HL-60 (cell line): ENCODE data around the gene MLLT3.

Experiments
- DNase-seq, 2 experiments: peaks; one replicate each; pipeline ENCODE4 v3.0.0-alpha.2; 2010 to 2020; ENCODE audit warnings: low read depth in 1 of 2, low spot score in 1 of 2
- H3K27ac ChIP-seq: fragments of 250-450 bp; sonication (Bioruptor Pico); replicated peaks from 2 replicates; pipeline ENCODE4 v1.5.1; 2020; ENCODE audit warnings: mild to moderate bottlenecking, moderate library complexity
- H3K27me3 ChIP-seq: fragments of 250-450 bp; sonication (Bioruptor Pico); 2 replicates; pipeline ENCODE4 v1.5.1; 2021; ENCODE audit warnings: mild to moderate bottlenecking, moderate library complexity; ENCODE audit not compliant: insufficient read depth, poor library complexity, severe bottlenecking
- H3K4me3 ChIP-seq: replicated peaks from 2 replicates; pipeline ENCODE4 v1.5.1; 2011; ENCODE audit warnings: mild to moderate bottlenecking, control low read depth, low read length; ENCODE audit not compliant: insufficient read depth
- GABPA ChIP-seq: IDR thresholded peaks from 2 replicates; pipeline ENCODE4 v1.6.1; 2012; ENCODE audit warnings: low read depth
- POLR2AphosphoS5 ChIP-seq: IDR thresholded peaks from 2 replicates; pipeline ENCODE4 v1.6.1; 2012; ENCODE audit warnings: low read depth
- SPI1 ChIP-seq: IDR thresholded peaks from 2 replicates; pipeline ENCODE4 v1.6.1; 2012; ENCODE audit warnings: low read depth, mild to moderate bottlenecking, borderline replicate concordance
- TF ChIP-seq, protein P1 (sequence below): IDR thresholded peaks from 2 replicates; pipeline ENCODE4 v1.6.1; 2012; ENCODE audit warnings: low read depth; ENCODE audit not compliant: insufficient replicate concordance
- TF ChIP-seq, protein P2 (sequence below): IDR thresholded peaks from one replicate; pipeline ENCODE4 v1.5.1; 2011; ENCODE audit warnings: low read length, control low read depth, inconsistent platforms; ENCODE audit not compliant: insufficient read depth

The MLLT3 gene

DNA sequence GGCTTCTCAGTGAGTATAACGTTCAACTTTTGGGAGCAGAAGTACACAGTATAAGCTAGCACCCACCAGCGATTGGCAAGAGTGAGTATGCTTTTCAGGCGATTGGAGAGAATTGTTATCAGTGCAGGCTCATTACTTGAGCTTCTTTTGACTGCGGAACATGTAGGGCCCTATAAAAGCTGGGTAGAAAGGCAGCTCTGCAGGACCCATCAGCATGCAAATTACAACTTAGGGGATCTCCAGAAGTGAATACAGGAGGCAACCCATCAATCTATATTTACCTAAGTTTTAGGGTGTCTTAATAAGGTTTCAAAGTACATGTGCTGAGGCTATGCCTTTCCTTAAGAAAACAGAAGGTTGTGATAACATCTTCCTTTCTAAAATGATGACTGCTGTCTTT is 225.0 kb downstream of the MLLT3 start:
- Histone ChIP-seq H3K27me3 (no peaks in the 10 kb centered on the region), H3K27ac (no peak overlapping the region), H3K4me3 (no peak overlapping the region)
- no peak for DNase-seq
- TF ChIP-seq, protein P1, sequence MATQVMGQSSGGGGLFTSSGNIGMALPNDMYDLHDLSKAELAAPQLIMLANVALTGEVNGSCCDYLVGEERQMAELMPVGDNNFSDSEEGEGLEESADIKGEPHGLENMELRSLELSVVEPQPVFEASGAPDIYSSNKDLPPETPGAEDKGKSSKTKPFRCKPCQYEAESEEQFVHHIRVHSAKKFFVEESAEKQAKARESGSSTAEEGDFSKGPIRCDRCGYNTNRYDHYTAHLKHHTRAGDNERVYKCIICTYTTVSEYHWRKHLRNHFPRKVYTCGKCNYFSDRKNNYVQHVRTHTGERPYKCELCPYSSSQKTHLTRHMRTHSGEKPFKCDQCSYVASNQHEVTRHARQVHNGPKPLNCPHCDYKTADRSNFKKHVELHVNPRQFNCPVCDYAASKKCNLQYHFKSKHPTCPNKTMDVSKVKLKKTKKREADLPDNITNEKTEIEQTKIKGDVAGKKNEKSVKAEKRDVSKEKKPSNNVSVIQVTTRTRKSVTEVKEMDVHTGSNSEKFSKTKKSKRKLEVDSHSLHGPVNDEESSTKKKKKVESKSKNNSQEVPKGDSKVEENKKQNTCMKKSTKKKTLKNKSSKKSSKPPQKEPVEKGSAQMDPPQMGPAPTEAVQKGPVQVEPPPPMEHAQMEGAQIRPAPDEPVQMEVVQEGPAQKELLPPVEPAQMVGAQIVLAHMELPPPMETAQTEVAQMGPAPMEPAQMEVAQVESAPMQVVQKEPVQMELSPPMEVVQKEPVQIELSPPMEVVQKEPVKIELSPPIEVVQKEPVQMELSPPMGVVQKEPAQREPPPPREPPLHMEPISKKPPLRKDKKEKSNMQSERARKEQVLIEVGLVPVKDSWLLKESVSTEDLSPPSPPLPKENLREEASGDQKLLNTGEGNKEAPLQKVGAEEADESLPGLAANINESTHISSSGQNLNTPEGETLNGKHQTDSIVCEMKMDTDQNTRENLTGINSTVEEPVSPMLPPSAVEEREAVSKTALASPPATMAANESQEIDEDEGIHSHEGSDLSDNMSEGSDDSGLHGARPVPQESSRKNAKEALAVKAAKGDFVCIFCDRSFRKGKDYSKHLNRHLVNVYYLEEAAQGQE, result no peak
- TF ChIP-seq, protein P2, sequence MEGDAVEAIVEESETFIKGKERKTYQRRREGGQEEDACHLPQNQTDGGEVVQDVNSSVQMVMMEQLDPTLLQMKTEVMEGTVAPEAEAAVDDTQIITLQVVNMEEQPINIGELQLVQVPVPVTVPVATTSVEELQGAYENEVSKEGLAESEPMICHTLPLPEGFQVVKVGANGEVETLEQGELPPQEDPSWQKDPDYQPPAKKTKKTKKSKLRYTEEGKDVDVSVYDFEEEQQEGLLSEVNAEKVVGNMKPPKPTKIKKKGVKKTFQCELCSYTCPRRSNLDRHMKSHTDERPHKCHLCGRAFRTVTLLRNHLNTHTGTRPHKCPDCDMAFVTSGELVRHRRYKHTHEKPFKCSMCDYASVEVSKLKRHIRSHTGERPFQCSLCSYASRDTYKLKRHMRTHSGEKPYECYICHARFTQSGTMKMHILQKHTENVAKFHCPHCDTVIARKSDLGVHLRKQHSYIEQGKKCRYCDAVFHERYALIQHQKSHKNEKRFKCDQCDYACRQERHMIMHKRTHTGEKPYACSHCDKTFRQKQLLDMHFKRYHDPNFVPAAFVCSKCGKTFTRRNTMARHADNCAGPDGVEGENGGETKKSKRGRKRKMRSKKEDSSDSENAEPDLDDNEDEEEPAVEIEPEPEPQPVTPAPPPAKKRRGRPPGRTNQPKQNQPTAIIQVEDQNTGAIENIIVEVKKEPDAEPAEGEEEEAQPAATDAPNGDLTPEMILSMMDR, result no peak
- TF ChIP-seq POLR2AphosphoS5, result no peak
- TF ChIP-seq GABPA, result no peak
- TF ChIP-seq SPI1, result no peak

DNA sequence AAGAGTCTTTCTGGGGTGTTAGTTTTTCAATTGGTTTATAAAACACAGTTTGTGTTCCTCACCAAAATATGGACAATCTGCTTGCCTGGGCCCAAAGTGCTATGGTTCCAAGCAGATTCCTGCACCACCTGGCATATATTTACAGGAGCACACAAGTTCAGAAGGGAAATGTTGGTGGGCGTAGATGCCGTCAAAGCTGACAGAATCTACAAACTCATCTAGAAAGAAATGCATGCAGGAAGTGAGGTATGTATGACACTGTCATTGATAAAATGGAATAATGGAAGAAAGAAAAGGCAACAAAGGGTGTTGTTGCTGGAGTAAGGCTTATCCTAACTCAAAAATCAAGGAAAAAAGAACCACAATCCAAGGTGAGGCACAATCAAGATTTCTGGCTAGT is 225.8 kb downstream of the MLLT3 start:
- no peak for TF ChIP-seq POLR2AphosphoS5
- TF ChIP-seq, protein P2, result no peak
- TF ChIP-seq SPI1, result no peak
- TF ChIP-seq GABPA, result no peak
- TF ChIP-seq, protein P1, result no peak
- Histone ChIP-seq H3K27me3 (no peaks in the 10 kb centered on the region), H3K4me3 (no peak overlapping the region), H3K27ac (no peak overlapping the region)
- no peak for DNase-seq

DNA sequence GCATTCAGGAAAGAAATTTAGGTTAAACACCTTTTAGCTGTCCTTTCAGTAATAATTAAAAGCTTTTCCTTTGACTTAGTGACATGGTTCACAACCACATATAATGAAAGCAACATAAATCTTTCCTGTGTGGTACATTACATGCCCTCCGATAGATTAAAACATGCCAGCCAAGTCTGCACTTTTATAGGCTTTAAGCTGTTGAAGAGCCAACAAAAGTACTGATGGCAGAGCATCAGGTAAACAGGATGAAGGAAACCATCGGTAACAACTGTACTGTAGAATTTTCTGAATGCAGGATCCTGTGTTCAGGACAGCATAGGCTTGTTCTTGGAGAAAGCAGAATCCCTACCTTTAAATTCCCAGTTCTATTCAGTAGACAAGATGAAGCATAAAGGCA is 226.6 kb downstream of the MLLT3 start:
- H3K27ac ChIP-seq, result no peak overlapping the region
- no peaks in the 10 kb centered on the region for H3K27me3 ChIP-seq
- DNase-seq, result no peak
- TF ChIP-seq SPI1 (no peak), GABPA (no peak), POLR2AphosphoS5 (no peak)
- TF ChIP-seq, protein P2, result no peak
- TF ChIP-seq, protein P1, result no peak
- no peak overlapping the region for H3K4me3 ChIP-seq
